HepG2 (cell line): ENCODE results near the gene CACTIN. TPM values are rescaled to one million over a fixed set of nuclear protein-coding genes. Genes with fewer than 3 reads are reported as not detected.

Experiments used
- DMTF1 ChIP-seq: sonication (generic); formaldehyde crosslinking; IDR thresholded peaks from 2 replicates; pipeline ENCODE4 v1.4.0; 2020; ENCODE audit warnings: mild to moderate bottlenecking, missing genetic modification reagents
- FLYWCH1 ChIP-seq: sonication (generic); formaldehyde crosslinking; IDR thresholded peaks from 2 replicates; pipeline ENCODE4 v1.8.1; 2023; ENCODE audit warnings: mild to moderate bottlenecking, missing genetic modification reagents
- HOXA5 ChIP-seq: sonication (generic); formaldehyde crosslinking; IDR thresholded peaks from 2 replicates; pipeline ENCODE4 v1.4.0; 2020; ENCODE audit warnings: missing genetic modification reagents
- ISL2 ChIP-seq: sonication (generic); formaldehyde crosslinking; IDR thresholded peaks from 2 replicates; pipeline ENCODE4 v1.5.0; 2020; ENCODE audit warnings: missing genetic modification reagents
- PTBP1 ChIP-seq: fragments of 200-400 bp; formaldehyde crosslinking; IDR thresholded peaks from 2 replicates; pipeline ENCODE4 v1.6.1; 2018; ENCODE audit warnings: low read length, low read depth; ENCODE audit not compliant: poor library complexity, severe bottlenecking
- RXRB ChIP-seq: IDR thresholded peaks from 2 replicates; pipeline ENCODE4 v1.6.1; 2016; ENCODE audit warnings: borderline replicate concordance, missing genetic modification reagents, missing compliant biosample characterization
- SNAPC4 ChIP-seq: sonication (generic); formaldehyde crosslinking; IDR thresholded peaks from 2 replicates; pipeline ENCODE4 v1.4.0; 2020; ENCODE audit warnings: mild to moderate bottlenecking, missing genetic modification reagents
- ZBTB39 ChIP-seq: sonication (generic); formaldehyde crosslinking; IDR thresholded peaks from 2 replicates; pipeline ENCODE4 v1.5.0; 2020; ENCODE audit warnings: missing genetic modification reagents
- ZNF280B ChIP-seq: sonication (generic); formaldehyde crosslinking; IDR thresholded peaks from 2 replicates; pipeline ENCODE4 v1.5.0; 2020; ENCODE audit warnings: missing genetic modification reagents, mild to moderate bottlenecking, borderline replicate concordance
- ZNF335 ChIP-seq: sonication (generic); formaldehyde crosslinking; IDR thresholded peaks from 2 replicates; pipeline ENCODE4 v1.4.0; 2020; ENCODE audit warnings: missing genetic modification reagents
- ZNF354B ChIP-seq: sonication (generic); formaldehyde crosslinking; IDR thresholded peaks from 2 replicates; pipeline ENCODE4 v1.8.0; 2022; ENCODE audit warnings: mild to moderate bottlenecking, missing genetic modification reagents
- ZNF468 ChIP-seq: sonication (generic); formaldehyde crosslinking; IDR thresholded peaks from 2 replicates; pipeline ENCODE4 v1.8.0; 2022; ENCODE audit warnings: mild to moderate bottlenecking, moderate library complexity, missing genetic modification reagents
- ZNF512 ChIP-seq: sonication (generic); formaldehyde crosslinking; IDR thresholded peaks from 2 replicates; pipeline ENCODE4 v1.4.0; 2020; ENCODE audit warnings: mild to moderate bottlenecking, missing genetic modification reagents
- ZNF816 ChIP-seq: sonication (generic); formaldehyde crosslinking; IDR thresholded peaks from 2 replicates; pipeline ENCODE4 v1.8.0; 2022; ENCODE audit warnings: missing genetic modification reagents, mild to moderate bottlenecking, borderline replicate concordance
- polyA plus RNA-seq, 8 experiments: library from polyadenylated mRNA; depleted of rRNA in 3 of 8; stranded (reverse) in 7 of 8; unstranded in 1 of 8; fragments of >200 nt; fragmentation: Illumina TruSeq in 4 of 8; extraction: Trizol in 4 of 8; gene quantifications; 2 replicates each; pipeline versions ENCODE4 v1.2.1 to v1.2.3, GENCODE V29; 2011 to 2016; ENCODE audit warnings: low read depth in 4 of 8, missing spikeins in 1 of 8, mixed read lengths in 1 of 8; ENCODE audit not compliant: insufficient read depth in 1 of 8
- total RNA-seq, 5 experiments: library from RNA; depleted of rRNA; stranded (reverse); fragments of >200 nt; fragmentation: Illumina TruSeq; extraction: Trizol; gene quantifications; 2 replicates each; pipeline ENCODE4 v1.2.3, GENCODE V29; 2016; ENCODE audit warnings: low read depth in 1 of 5

The CACTIN gene
- total and polyA plus RNA-seq, 2 of the 13 experiments (the other 11 are each of a cell fraction or from before 2014, with no cell fraction given) = 10.0 to 16.6 TPM

- TF ChIP-seq SNAPC4 (CRISPR knock-in tag) = no peak
- TF ChIP-seq HOXA5 (CRISPR knock-in tag) = no peak; the same call in 1 of the 2 replicates
- no peak for TF ChIP-seq FLYWCH1 (CRISPR knock-in tag)
- no peak for TF ChIP-seq ZNF468
- no peak for TF ChIP-seq ZNF816 (CRISPR knock-in tag)
- no peak for TF ChIP-seq ZBTB39
- TF ChIP-seq ZNF335 = peak; percentile 99
- no peak for TF ChIP-seq ZNF512 (CRISPR knock-in tag)
- 0 out of 2 replicates have a peak, but pooled peaks have one; percentile 19 for TF ChIP-seq ZNF354B
- TF ChIP-seq ZNF280B = peak; percentile 64; the same call in 1 of the 2 replicates
- TF ChIP-seq DMTF1 = no peak
- TF ChIP-seq RXRB (CRISPR knock-in tag) = 0 out of 2 replicates have a peak, but pooled peaks have one; percentile 41
- TF ChIP-seq PTBP1 = no peak
- peak; percentile 46; the same call in 1 of the 2 replicates for TF ChIP-seq ISL2 (CRISPR knock-in tag)
Measured at GRCh38 chr19:3626473-3627350, at the start of gene CACTIN (continued).
